Hematopoietic multipotent progenitor cell treated with erythropoietin and hydrocortisone succinate and interleukin-3 and kit ligand, for 6 days (in vitro differentiated cells): ENCODE results near the gene PTBP3.
"Not testable (repeated sequence)": the region's sequence is repeated elsewhere in the genome, so short reads cannot be mapped to it uniquely, and the experiment has no call there.

Experiments used
- DNase-seq: peaks from one replicate; pipeline ENCODE4 v3.0.0-alpha.2; 2015

PTBP3 gene

GRCh38 chr9:112332977-112333638 lies at the start of gene PTBP3:
Gene PTBP3 (minus strand): TSS chr9:112333619. CDS start chr9:112297865, 35,754 bp downstream.
- DNase-seq, result peak; percentile 85

- no peak for DNase-seq
Observed at GRCh38 chr9:112382501-112383364, 49.3 kb upstream of the PTBP3 start.

GRCh38 chr9:112382066-112382465 lies 48.6 kb upstream of the PTBP3 start:
- no peak for DNase-seq

GRCh38 chr9:112380825-112381221 lies 47.4 kb upstream of the PTBP3 start:
- peak; percentile 62 for DNase-seq

- peak; percentile 69 for DNase-seq
Observed at GRCh38 chr9:112380102-112380824, 46.8 kb upstream of the PTBP3 start, which contains the start of gene HSDL2. Gene HSDL2 (plus strand): TSS chr9:112380108. CDS start chr9:112380164, 56 bp downstream.

- peak; percentile 100 for DNase-seq
Observed at GRCh38 chr9:112379177-112380101, 46.0 kb upstream of the PTBP3 start.

- DNase-seq, result peak; percentile 35
Observed at GRCh38 chr9:112378328-112379176, 45.1 kb upstream of the PTBP3 start.

- no peak for DNase-seq
Observed at GRCh38 chr9:112377684-112378327, 44.4 kb upstream of the PTBP3 start.

GRCh38 chr9:112377087-112377486 lies 43.7 kb upstream of the PTBP3 start:
- DNase-seq, result peak; percentile 74

GRCh38 chr9:112375361-112375760 lies 41.9 kb upstream of the PTBP3 start:
- no peak for DNase-seq

GRCh38 chr9:112374232-112374631 lies 40.8 kb upstream of the PTBP3 start:
- DNase-seq, result not testable (repeated sequence)

- not testable (repeated sequence) for DNase-seq
Observed at GRCh38 chr9:112373666-112374065, 40.2 kb upstream of the PTBP3 start.

- DNase-seq, result no peak
Observed at GRCh38 chr9:112371060-112371459, 37.6 kb upstream of the PTBP3 start.

- no peak for DNase-seq
Observed at GRCh38 chr9:112369817-112370216, 36.4 kb upstream of the PTBP3 start.

- no peak for DNase-seq
Observed at GRCh38 chr9:112367465-112367864, 34.0 kb upstream of the PTBP3 start.

GRCh38 chr9:112366591-112366990 lies 33.2 kb upstream of the PTBP3 start:
- peak; percentile 50 for DNase-seq

GRCh38 chr9:112365257-112365656 lies 31.8 kb upstream of the PTBP3 start:
- DNase-seq, result not testable (repeated sequence)

- peak; percentile 67 for DNase-seq
Observed at GRCh38 chr9:112364761-112365160, 31.3 kb upstream of the PTBP3 start.

- DNase-seq, result peak; percentile 82
Observed at GRCh38 chr9:112361601-112362000, 28.2 kb upstream of the PTBP3 start.

GRCh38 chr9:112360047-112360804 lies 26.8 kb upstream of the PTBP3 start:
- no peak for DNase-seq
